GM20431 (cell line): Measurements from ENCODE around the gene CDKAL1.

Experiments
- in situ Hi-C: fragments of 300-500 bp; cut with MseI, MboI; formaldehyde crosslinking; loops from one replicate; pipeline ENCODE4 v1.15.0; 2020; ENCODE audit warnings: low sequenced_read_pairs; ENCODE audit not compliant: unreplicated experiment

Gene CDKAL1

DNA sequence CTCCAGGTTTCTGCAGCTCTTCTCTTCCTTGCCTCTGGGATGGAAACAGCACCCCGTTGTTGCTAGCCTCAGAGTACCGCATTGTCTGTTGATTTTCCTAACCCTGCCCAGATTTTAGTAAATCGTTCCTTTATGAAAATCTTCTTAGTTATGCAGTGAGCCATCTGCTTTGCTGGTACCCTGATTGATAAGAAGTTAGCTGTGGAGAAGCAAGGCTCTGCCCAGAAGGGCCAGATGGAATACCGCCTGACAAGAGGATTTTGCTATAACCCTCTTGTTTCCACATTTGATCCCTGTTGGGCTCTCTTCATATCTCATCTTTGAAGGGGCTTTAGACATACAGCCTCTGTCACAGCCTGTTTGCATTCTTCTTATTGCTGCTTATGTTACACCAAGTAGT is 229.0 kb downstream of the CDKAL1 start:
- in situ Hi-C loops = no loop called here

DNA sequence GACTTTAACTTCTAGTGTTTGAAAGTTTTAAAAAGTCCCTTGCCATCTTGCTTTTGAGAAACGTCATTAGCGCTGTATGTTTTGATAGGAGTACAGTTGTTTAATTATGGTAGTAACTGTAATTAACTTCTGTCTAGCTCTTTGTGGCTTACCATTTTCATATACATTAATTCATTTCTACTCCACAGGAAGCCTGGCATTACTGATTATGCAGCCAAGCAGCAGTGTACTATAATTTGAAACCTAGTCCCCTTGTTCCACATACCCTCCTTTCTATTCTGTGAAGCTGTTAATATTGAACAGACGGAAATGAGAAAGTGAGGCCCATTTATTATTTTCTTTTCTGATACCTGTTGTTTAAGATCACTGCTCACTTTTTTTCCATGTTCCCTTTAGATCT is 235.4 kb downstream of the CDKAL1 start:
- in situ Hi-C loops = no loop called here

DNA sequence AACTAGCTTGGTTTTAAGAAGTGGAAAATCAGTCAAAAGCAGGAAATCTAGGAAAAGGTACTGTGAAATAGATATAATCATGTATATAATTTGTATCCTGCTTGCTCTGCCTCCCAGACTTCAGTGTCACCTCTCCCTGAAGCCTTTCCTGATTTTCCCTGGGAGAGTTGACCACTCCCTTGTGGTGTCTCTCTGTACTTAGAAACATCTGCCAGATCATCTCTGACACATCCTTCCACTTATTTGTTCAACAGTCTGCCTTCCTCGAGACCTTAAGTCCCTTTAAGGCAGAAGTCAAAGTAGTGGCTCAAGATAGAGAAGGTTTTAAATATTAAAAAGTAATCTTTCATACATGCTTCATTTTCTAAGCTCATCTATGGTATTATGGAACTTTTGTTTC is 236.5 kb downstream of the CDKAL1 start:
- in situ Hi-C loops = no loop called here

DNA sequence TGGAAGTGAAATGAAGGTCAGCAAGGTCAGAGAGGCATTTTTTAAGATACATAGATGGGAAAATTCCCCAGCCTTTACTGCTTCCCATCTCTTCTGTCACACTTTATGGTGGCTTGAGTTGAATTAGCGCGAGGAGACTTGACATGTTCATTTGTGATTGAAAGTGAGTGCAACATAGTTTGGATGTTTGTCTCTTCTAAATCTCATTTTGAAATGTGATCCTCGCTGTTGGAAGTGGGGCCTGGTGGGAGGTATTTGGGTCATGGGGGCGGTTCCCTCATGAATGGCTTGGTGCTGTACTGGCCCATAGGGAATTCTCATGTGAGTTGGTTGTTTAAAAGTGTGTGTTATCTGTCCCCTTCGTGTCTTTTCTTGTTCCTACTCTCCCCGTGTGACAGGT is 237.2 kb downstream of the CDKAL1 start:
- in situ Hi-C loops = no loop called here

DNA sequence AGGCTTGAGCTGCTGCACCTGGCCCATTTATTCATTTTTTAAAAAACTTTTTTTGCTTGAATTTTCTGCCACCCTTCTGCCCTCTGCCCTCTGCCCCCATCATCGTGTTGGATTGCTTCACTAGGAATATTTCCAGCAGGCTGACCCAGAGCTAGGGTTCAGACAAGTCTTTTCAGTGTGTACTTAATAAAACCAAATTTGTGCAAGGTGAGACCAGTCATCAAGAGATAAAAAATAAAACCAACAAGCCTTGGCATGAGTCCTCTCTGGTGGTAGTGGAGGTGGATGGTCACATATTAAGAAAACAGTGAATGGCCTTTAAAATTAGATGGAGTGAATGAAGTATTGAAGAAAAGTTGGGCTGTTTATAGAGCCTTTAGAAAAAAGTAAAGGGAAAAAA is 239.6 kb downstream of the CDKAL1 start:
- in situ Hi-C loops = no loop called here

DNA sequence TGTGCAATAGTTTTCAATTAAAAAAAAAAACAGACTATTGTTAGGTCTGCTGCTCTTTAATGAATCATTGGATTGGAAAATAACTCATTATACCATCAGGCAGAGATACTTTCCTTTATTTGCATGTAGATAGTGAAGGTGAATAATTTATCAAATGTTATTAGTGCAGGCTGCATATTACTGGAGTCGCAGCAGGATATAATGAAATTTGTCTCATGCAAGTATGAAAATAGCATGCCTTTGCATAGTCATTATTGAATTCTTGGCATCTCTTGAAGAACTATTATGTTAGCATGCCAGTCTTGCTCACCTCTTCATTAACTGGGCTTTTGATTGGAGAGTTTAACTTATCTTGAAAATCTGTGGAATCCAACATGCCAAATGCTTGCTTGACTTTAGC is 241.7 kb downstream of the CDKAL1 start:
- in situ Hi-C loops = no loop called here

DNA sequence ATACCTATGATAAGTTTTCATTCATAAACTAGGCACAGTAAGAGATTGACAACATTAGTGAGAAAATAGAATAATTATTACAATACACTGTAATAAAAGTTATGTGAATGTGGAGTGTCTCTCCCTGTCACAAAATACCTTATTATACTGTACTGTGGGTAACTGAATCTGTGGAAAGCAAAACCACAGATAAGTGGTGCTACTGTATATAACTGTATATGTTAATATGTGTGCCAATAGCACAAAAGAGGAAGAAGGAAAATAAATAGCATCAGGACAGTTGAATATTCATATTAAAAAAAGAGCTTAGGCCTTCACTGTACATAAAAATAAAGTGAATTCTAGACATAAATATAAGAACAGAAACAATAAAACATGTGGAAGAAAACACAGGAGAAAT is 243.5 kb downstream of the CDKAL1 start:
- in situ Hi-C loops = no loop called here

DNA sequence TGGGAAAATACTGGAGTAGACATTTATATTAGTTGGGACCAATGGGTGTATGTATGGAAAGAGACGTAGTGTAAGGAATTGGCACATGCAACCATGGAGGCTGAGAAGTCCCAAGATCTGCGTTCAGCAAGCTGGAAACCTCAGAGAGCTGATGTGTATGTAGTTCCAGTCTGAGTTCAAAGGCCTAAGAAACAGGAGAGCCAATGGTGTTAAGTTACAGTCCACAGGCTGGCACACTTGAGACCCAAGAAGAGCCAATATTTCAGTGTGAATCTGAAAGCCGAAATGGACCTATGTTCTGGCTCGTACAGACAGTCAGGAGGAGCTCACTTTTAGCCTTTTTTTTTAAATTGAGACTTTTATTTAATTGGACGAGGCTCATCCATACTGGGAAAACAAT is 244.2 kb downstream of the CDKAL1 start:
- in situ Hi-C loops = no loop called here

DNA sequence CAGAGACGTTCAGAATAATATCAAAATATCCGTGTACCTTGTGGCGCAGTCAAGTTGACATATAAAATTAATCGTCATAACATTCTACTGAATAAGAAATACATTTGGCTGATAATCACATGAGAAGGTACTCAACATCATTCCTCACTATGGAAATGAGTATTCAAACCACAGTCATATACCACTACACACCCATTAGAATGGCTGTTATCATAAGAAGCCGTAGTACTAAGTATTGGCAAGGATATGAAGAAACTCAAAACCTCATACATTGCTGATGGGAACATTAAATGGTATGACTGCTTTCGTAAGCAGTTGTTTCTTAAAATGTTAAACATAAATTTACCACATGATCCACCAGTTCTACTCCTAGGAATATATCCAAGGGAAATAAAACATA is 244.7 kb downstream of the CDKAL1 start:
- in situ Hi-C loops = no loop called here

DNA sequence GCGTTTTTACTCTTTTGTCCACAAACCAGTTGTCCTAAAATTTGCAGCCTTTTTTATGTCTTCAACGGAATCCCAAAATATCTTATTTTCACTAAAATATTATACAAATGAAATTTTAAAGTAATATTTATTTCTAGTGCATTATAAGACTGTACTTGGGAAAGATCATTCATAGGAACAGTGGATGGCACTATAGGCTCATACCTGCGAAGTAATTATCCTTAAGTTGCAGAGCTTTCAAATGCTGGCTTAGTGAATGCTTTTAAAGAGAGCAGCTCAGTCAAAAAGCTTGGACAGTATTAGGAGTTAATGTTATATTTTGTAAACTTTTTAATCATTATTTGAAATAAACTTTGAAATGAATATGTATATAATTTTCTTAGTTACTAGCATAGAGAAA is 254.9 kb downstream of the CDKAL1 start:
- in situ Hi-C loops = no loop called here

DNA sequence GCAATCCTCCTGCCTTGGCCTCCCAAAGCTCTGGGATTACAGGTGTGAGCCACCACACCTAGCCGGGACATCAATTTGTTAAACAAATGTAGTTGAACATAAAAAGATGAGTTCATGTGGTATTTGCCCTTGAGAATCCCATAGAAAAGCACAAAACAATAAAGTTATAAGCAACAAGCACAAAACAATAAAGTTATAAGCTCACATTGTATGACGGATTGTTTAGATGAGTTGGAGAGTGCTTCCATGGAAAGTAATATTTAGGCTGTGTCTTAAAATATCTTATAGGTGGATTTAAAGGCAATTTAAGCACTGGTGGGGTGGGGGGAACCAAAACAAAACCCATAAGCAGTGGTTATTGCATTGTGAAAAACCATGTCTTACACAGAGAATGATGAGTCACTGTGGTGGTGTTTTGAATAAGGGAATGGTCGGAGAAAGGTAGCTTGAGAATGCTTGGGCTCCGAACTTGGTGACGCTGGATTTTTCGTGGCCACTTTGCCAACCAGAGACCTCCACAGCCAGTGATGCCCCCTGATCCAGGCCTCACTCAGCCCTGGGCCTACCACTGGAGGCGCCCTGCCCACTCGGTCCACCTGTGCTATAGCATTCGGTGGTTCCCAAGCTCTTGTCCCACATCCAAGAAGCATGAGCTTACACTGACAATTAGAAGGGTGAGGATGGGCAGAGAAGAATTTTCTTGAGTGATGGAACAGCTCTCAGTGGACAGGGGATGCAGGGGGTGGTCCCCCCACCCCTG is 256.0 kb downstream of the CDKAL1 start:
- in situ Hi-C loops = no loop called here

DNA sequence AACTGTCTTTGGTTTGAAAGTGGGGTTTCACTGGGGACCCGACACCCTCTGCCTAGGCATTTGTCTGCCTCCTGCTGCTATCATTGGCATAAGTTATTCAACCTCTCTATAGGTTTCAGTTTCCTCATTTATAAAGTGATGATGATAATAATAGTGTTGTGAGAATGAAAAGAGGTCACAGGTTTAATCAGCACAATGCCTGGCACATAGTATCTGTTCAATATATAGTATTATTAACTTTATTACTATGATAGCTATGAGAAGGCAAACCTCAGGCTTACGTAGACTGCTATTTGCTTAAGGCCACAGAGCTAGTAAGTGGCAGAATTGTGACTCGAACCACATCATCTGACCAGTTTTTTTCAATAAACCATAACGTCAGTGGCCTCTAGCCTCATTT is 256.8 kb downstream of the CDKAL1 start:
- in situ Hi-C loops = no loop called here

DNA sequence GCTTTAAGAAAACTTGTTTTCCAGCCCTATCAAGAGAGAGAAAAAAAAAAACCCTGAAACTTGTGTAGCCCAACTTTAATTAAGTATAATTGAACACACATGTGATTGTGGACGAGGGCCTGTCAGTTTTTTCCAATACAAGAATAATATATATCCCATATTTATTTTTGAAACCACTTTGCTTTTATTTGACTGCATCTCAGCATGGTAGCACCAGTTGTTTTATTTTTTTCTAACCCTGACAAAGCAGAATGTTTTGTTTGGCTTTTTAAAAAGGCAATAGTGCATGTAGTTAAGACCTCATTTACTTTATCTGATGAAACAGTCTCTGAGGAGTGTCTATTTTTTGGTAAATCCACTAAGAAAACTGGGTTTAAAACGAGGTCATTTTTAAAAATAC is 257.7 kb downstream of the CDKAL1 start:
- in situ Hi-C loops = no loop called here

DNA sequence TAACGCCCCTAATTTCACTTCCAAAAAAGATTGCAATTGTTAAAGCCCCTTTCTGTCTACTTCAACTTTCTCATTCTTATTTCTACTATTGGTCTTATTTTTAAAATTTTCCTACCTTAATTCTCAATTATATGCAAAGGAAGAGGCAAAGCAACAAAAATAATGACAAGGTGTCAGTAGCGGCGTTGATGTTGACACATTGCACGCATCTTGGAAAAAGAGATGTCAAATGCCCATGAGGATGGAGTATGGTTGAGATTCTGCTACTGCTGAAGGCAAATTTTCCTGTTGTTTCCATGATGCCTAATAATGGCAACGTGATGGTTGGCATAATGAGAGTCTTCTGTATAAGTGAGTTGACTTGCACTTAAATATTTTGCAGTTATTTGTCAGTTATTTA is 258.9 kb downstream of the CDKAL1 start:
- in situ Hi-C loops = no loop called here

DNA sequence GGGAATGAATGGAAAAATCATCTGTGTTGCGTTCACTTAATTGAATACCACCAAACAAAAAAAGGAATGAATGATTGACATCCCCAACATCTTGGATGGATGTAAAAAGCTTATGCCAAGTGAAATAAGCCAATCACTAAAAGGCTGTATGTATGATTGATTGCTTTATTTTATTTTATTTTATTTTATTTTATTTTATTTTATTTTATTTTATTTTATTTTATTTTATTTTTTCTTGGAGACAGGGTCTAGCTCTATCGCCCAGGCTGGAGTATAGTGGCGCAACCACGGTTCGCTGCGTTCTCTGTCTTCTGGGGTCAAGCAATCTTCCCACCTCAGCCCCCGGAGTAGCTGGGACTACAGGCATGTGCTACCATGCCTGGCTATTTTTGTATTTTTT is 263.3 kb downstream of the CDKAL1 start:
- in situ Hi-C loops = no loop called here

DNA sequence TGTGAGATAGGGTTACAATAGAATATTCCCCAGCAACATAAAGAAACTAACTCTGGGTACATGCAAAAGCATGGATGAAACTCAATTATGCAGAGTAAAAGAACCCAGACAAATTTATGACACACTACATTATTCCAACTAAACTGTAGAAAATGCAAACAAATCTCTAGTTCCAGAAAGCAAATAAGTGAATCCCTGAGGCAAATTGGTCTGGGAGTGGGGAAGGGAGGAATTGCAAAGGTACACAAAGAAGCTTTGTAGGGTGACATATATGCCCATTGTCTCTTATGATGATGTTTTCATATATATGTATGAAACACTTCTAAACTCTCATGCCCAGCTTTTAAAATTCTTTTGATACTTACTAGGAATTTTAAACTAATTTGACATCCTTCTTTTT is 266.0 kb downstream of the CDKAL1 start:
- in situ Hi-C loops = no loop called here

DNA sequence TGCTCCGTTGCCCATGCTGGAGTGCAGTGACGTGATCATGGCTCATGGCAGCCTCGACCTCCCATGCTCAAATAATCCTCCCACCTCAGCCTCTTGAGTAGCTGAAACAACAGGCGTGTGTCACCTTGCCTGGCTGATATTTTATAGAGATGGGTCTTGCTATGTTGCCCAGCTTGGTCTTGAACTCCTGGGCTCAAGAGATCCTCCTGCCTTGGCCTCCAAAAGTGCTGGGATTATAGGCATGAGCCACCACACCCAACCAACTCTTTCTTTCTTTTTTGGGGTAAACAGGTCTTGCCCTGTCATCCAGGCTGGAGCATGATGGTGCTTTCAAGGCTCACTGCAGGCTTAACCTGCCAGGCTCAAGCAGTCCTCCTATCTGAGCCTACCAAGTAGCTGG is 266.4 kb downstream of the CDKAL1 start:
- in situ Hi-C loops = no loop called here

DNA sequence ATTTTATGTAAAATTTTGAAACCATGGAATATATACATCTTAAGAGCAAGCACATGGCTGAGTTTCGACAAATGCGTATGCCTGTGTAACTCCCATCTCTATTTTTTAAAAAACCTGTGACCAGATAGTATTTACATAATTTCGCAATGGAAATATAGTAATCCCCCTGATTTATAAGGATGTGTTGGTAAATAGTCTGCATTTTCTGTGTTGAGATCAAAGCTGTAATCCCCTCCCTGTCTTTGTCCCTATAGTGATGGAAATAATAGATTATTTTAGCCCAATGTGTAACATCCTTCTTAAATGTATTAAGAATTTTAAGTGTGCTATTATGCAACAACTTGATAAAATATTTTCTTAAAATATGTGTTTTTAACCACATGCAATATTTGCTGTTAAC is 267.3 kb downstream of the CDKAL1 start:
- in situ Hi-C loops = no loop called here

DNA sequence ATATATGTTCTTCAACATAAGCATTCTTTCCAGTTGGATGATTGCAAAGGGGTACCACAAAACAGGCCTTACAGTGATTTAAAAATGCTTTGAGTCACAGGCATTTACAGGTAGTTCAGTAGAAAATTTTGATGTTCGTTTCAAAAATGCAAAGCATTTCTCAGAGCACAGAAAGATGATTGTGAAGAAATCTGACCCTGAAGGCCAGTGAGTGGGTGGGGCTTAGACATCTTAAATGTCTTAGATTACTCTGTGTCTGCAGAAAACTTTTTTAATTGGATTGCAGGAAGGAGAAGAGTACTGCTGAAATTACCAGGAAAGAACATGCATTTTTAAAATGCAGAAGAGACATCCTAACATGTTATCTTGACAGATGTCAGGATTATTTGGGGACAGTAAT is 268.3 kb downstream of the CDKAL1 start:
- in situ Hi-C loops = no loop called here

DNA sequence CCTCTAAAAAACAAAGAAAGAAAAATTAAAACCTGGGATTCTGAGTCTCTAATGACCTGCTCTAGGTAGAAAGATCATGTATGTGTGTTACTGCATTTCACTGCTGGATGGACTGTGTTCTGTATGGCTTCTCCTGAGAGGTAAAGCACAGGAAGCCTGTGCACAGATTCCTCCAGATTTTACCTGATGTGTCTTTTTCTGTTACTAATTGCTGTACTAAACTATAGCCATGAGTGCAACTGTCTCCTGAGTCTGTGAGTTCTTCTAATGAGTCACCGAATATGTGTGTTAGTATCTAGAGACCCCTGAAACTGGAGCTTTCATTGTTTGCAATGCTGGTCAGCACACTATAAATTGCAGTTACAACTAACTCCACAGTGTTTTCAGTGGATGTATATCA is 270.8 kb downstream of the CDKAL1 start:
- in situ Hi-C loops = no loop called here

DNA sequence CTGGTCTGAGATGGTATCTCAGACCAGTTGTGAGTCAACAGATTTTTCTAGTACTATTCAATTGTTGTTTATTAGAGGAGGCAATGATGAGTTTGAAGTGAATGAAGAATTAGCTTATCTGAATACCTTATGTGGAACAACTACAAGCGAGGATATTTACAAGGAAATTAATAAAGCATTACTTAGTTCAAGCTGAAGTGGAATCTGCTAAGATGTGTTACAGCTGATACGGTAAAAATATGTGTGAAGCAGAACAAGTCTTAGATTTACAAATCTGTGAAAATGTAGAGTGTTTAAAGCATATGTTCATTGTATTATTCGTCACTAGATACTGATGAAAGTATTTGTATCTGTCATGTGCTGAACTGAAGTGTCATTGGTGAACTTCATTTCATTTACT is 272.4 kb downstream of the CDKAL1 start:
- in situ Hi-C loops = no loop called here

DNA sequence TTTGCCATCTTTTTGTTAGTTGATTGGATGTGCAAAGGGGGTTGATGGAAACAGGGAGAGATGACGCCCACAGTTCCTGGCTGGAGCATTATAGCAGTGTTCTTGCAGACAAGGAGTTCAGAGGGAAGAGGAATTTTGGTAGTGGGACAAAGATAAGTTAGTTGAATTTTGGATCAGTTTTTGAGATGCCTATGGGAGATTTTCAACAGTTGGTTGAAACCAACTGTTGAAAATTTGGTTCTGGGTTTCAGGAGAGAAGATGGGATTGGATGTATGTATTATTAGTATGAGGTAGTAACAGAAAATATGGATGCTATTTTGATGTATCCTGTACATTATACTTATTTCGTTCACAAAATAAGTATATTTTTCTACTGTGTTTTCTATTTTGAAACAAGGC is 274.2 kb downstream of the CDKAL1 start:
- in situ Hi-C loops = no loop called here

DNA sequence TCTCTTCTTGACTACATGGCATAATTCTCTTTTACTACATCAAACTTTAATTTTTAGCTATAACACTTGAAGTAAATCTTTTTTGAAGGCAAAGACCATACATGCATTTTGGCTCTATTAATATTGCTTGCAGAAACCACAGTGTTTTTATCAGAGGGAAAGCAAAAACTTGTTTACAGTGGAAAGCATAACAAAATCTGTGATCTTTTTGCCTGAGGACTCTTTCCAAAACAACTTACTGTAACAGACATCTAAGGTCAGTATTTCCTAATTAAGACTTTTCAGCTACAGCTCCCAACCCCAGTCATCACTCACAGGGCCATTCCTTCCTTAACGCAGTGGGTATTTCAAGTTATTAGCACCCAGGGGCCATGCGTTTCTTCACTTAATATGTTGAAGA is 274.7 kb downstream of the CDKAL1 start:
- in situ Hi-C loops = no loop called here
